ENCODE data around the gene DRD4. TPM values are rescaled to one million over a fixed set of nuclear protein-coding genes. Genes with fewer than 3 reads are reported as not detected.

DRD4 gene
- total and polyA plus RNA-seq, 2 of the 13 experiments (the other 11 are each of a cell fraction or from before 2014, with no cell fraction given): 0.09 to 0.13 TPM

GRCh38 chr11:662689-663274 is 25.7 kb downstream of the DRD4 start (continued):
- TF ChIP-seq ZNF614 (CRISPR knock-in tag; IDR thresholded peaks at IDR 0.05; ENCODE audit: borderline replicate concordance) (0 out of 2 replicates have a peak, but pooled peaks have one; percentile 18), ZMYM3 (CRISPR knock-in tag; IDR thresholded peaks at IDR 0.05) (no peak), ZNF687 (CRISPR knock-in tag; IDR thresholded peaks at IDR 0.05) (peak; percentile 57), KLF12 (CRISPR knock-in tag; IDR thresholded peaks at IDR 0.05; ENCODE audit: borderline replicate concordance) (no peak), ZNF343 (CRISPR knock-in tag; IDR thresholded peaks at IDR 0.05) (no peak), STAG1 (CRISPR knock-in tag; IDR thresholded peaks at IDR 0.05) (peak; percentile 94), U2AF1 (optimal IDR thresholded peaks at IDR 0.05; ENCODE audit: low read depth, low read length) (no peak), ELF3 (CRISPR knock-in tag; IDR thresholded peaks at IDR 0.05) (no peak), SALL1 (CRISPR knock-in tag; IDR thresholded peaks at IDR 0.05) (peak; percentile 28; the same call in 1 of the 2 replicates), XRCC5 (optimal IDR thresholded peaks at IDR 0.05; ENCODE audit: low read length) (peak; percentile 55), ZFP90 (CRISPR knock-in tag; IDR thresholded peaks at IDR 0.05; ENCODE audit: borderline replicate concordance) (no peak), NR2F1 (CRISPR knock-in tag; IDR thresholded peaks at IDR 0.05) (0 out of 4 replicates have a peak, but pooled peaks of 1 of the 2 experiments have one; percentile 28), NR2F6 (IDR thresholded peaks at IDR 0.05) (peak; percentile 53; the same call in 1 of the 2 replicates), NR2F6 (CRISPR knock-in tag; IDR thresholded peaks at IDR 0.05) (peak; percentile 81), SAP130 (CRISPR knock-in tag; IDR thresholded peaks at IDR 0.05; ENCODE audit: low read depth) (peak; percentile 41; the same call in 1 of the 2 replicates), ZNF572 (CRISPR knock-in tag; IDR thresholded peaks at IDR 0.05) (no peak), ZNF674 (CRISPR knock-in tag; IDR thresholded peaks at IDR 0.05; ENCODE audit: low read depth) (no peak), HOXA5 (CRISPR knock-in tag; IDR thresholded peaks at IDR 0.05) (no peak), ZNF337 (CRISPR knock-in tag; IDR thresholded peaks at IDR 0.05; ENCODE audit: borderline replicate concordance, low read depth) (no peak), ELF1 (CRISPR knock-in tag; IDR thresholded peaks at IDR 0.05) (no peak), PBX3 (CRISPR knock-in tag; IDR thresholded peaks at IDR 0.05; ENCODE audit: borderline replicate concordance) (no peak), ZNF691 (CRISPR knock-in tag; IDR thresholded peaks at IDR 0.05; ENCODE audit: borderline replicate concordance, low read depth) (peak; percentile 53; the same call in 1 of the 2 replicates)
- TF ChIP-seq, protein P1, sequence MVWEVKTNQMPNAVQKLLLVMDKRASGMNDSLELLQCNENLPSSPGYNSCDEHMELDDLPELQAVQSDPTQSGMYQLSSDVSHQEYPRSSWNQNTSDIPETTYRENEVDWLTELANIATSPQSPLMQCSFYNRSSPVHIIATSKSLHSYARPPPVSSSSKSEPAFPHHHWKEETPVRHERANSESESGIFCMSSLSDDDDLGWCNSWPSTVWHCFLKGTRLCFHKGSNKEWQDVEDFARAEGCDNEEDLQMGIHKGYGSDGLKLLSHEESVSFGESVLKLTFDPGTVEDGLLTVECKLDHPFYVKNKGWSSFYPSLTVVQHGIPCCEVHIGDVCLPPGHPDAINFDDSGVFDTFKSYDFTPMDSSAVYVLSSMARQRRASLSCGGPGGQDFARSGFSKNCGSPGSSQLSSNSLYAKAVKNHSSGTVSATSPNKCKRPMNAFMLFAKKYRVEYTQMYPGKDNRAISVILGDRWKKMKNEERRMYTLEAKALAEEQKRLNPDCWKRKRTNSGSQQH (CRISPR knock-in tag; IDR thresholded peaks at IDR 0.05; ENCODE audit: low read depth): no peak

Data from HepG2 (cell line).